ENCODE data around the gene ST8SIA2.

Gene ST8SIA2

GRCh38 chr15:92384381-92384780, 9.3 kb upstream of the ST8SIA2 start:
- no peak for DNase-seq (ENCODE audit: low spot score)
- TF ChIP-seq, protein P1, sequence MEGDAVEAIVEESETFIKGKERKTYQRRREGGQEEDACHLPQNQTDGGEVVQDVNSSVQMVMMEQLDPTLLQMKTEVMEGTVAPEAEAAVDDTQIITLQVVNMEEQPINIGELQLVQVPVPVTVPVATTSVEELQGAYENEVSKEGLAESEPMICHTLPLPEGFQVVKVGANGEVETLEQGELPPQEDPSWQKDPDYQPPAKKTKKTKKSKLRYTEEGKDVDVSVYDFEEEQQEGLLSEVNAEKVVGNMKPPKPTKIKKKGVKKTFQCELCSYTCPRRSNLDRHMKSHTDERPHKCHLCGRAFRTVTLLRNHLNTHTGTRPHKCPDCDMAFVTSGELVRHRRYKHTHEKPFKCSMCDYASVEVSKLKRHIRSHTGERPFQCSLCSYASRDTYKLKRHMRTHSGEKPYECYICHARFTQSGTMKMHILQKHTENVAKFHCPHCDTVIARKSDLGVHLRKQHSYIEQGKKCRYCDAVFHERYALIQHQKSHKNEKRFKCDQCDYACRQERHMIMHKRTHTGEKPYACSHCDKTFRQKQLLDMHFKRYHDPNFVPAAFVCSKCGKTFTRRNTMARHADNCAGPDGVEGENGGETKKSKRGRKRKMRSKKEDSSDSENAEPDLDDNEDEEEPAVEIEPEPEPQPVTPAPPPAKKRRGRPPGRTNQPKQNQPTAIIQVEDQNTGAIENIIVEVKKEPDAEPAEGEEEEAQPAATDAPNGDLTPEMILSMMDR (IDR thresholded peaks at IDR 0.05; ENCODE audit: extremely low read depth, missing control alignments) = no peak

- no peak for DNase-seq (ENCODE audit: low spot score)
- TF ChIP-seq, protein P1 (IDR thresholded peaks at IDR 0.05; ENCODE audit: extremely low read depth, missing control alignments) = no peak
Measured at GRCh38 chr15:92385096-92385495, 8.6 kb upstream of the ST8SIA2 start.

DNA sequence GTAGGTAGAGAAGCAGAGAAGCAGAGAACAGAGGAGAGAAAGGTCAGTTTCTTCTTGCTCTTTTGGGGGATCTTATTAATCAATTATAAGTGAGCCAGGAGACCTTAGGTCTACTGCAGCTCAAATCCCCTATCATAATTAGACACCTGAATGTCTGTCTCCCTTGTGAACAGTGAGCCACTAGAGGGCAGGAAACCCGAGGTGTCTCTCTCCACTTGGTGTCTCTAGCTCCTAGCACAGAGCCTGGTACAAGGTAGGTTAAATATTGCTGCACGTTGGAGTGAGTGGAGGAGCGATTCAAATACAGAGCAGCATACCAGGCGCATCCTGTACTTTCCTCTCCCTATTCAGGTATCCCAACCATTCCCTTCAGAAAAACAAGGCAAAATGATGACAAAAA, 2.0 kb upstream of the ST8SIA2 start:
- TF ChIP-seq, protein P1 (IDR thresholded peaks at IDR 0.05; ENCODE audit: extremely low read depth, missing control alignments) = peak; percentile 42
- peak; percentile 47 for DNase-seq (ENCODE audit: low spot score)

GRCh38 chr15:92392462-92392861, 1.2 kb upstream of the ST8SIA2 start:
- TF ChIP-seq, protein P1 (IDR thresholded peaks at IDR 0.05; ENCODE audit: extremely low read depth, missing control alignments) = no peak

GRCh38 chr15:92393980-92394308, 263 bp downstream of the ST8SIA2 start:
- TF ChIP-seq, protein P1 (IDR thresholded peaks at IDR 0.05; ENCODE audit: extremely low read depth, missing control alignments) = no peak
- no peak for DNase-seq (ENCODE audit: low spot score)

More at GRCh38 chr15:92392462-92392861, 1.2 kb upstream of the ST8SIA2 start:
- DNase-seq (ENCODE audit: low spot score) = no peak

- TF ChIP-seq, protein P1 (IDR thresholded peaks at IDR 0.05; ENCODE audit: extremely low read depth, missing control alignments) = no peak
- no peak for DNase-seq (ENCODE audit: low spot score)
Measured at GRCh38 chr15:92394309-92395097, 822 bp downstream of the ST8SIA2 start.

GRCh38 chr15:92395098-92395635, 1.5 kb downstream of the ST8SIA2 start:
- TF ChIP-seq, protein P1 (IDR thresholded peaks at IDR 0.05; ENCODE audit: extremely low read depth, missing control alignments) = no peak
- no peak for DNase-seq (ENCODE audit: low spot score)
